A673 (cell line): ENCODE results near the gene SV2C. TPM values are rescaled to one million over a fixed set of nuclear protein-coding genes. Genes with fewer than 3 reads are reported as not detected.

Experiments
- BruUV-seq: library from RNA; stranded (reverse); fragments of 400-500 nt; replicated peaks from 2 replicates; lab custom pipeline; 2021; lab: Mats Ljungman, UMichigan
- CTCF ChIA-PET: fragments of 300-600 bp; sonication (Branson Sonifier 250); formaldehyde crosslinking; loops from one replicate; lab custom pipeline; 2022; ENCODE audit warnings: antibody characterized with exemption; lab: Charles Lee
- POLR2A ChIA-PET: fragments of 300-600 bp; sonication (Branson Sonifier 250); formaldehyde crosslinking; loops from one replicate; lab custom pipeline; 2022; ENCODE audit warnings: antibody characterized with exemption; ENCODE audit not compliant: low non-redundant PET; lab: Charles Lee
- DNase-seq: peaks from one replicate; pipeline ENCODE4 v3.0.0-alpha.2; 2015; ENCODE audit warnings: low spot score
- H3K27ac ChIP-seq: fragments of 200-600 bp; sonication (generic); 2 replicates; pipeline ENCODE4 v1.5.1; 2016; ENCODE audit warnings: mixed run types, low read depth, mild to moderate bottlenecking, mixed read lengths, antibody characterized with exemption, low read length; ENCODE audit not compliant: poor library complexity, severe bottlenecking
- H3K27me3 ChIP-seq: fragments of 200-600 bp; sonication (generic); replicated peaks from 2 replicates; pipeline ENCODE4 v1.6.1; 2017; ENCODE audit warnings: mixed run types, low read depth, mild to moderate bottlenecking, mixed read lengths, antibody characterized with exemption, low read length; ENCODE audit not compliant: insufficient read depth, poor library complexity
- H3K36me3 ChIP-seq: fragments of 200-600 bp; sonication (generic); 2 replicates; pipeline ENCODE4 v1.6.1; 2016; ENCODE audit warnings: mixed run types, mild to moderate bottlenecking, mixed read lengths, antibody characterized with exemption, low read length; ENCODE audit not compliant: insufficient read depth, poor library complexity, severe bottlenecking
- H3K4me1 ChIP-seq: fragments of 200-600 bp; sonication (generic); 2 replicates; pipeline ENCODE4 v1.6.1; 2017; ENCODE audit warnings: mixed run types, mild to moderate bottlenecking, mixed read lengths, antibody characterized with exemption, low read length; ENCODE audit not compliant: insufficient read depth, poor library complexity, severe bottlenecking
- H3K4me3 ChIP-seq: fragments of 200-600 bp; sonication (generic); 2 replicates; pipeline ENCODE4 v1.5.1; 2016; ENCODE audit warnings: low read depth, mixed run types, mild to moderate bottlenecking, mixed read lengths, low read length; ENCODE audit not compliant: poor library complexity, severe bottlenecking
- H3K9me3 ChIP-seq: fragments of 200-600 bp; sonication (generic); 2 replicates; pipeline ENCODE4 v1.6.1; 2016; ENCODE audit warnings: mixed run types, low read depth, mild to moderate bottlenecking, mixed read lengths, antibody characterized with exemption, low read length; ENCODE audit not compliant: poor library complexity, severe bottlenecking
- CTCF ChIP-seq: fragments of 300-800, 200-600 bp; sonication (generic); conservative IDR thresholded peaks from 2 replicates; pipeline ENCODE4 v1.5.1; 2017; ENCODE audit warnings: low read depth, mild to moderate bottlenecking, antibody characterized with exemption, low read length, moderate library complexity, mixed read lengths
- EZH2 ChIP-seq: fragments of 200-600 bp; sonication (generic); IDR thresholded peaks from 2 replicates; pipeline ENCODE4 v1.6.1; 2017; ENCODE audit warnings: borderline replicate concordance, low read depth, mild to moderate bottlenecking, mixed read lengths, antibody characterized with exemption, low read length; ENCODE audit not compliant: poor library complexity, severe bottlenecking
- intact Hi-C: fragments of 100-400 bp; cut with micrococcal nuclease; formaldehyde crosslinking; loops from one replicate; pipeline ENCODE4 v1.10.0; 2022; ENCODE audit not compliant: unreplicated experiment
- total RNA-seq: library from RNA; stranded (reverse); gene quantifications from 2 replicates; pipeline ENCODE4 v1.2.3, GENCODE V29; 2021

SV2C gene
- total RNA-seq, 1 experiment from 2014 or later: 3.1 TPM

- no peak overlapping the region for H3K27ac ChIP-seq
- H3K4me3 ChIP-seq: no peak overlapping the region
- BruUV-seq: no TSS peak
- H3K9me3 ChIP-seq: no peaks in the 10 kb centered on the region
- H3K4me1 ChIP-seq: no peaks in the 10 kb centered on the region
- ChIA-PET CTCF (interaction anchor here (0.6 kb wide), 1 partner anchor 65 kb away, joined by 3 read pairs; no protein-coding TSS in a partner anchor), POLR2A (no interaction called here)
- H3K36me3 ChIP-seq: no peaks in the 10 kb centered on the region
- TF ChIP-seq CTCF: no peak
- no peak for TF ChIP-seq EZH2
- intact Hi-C loops: no loop called here
- peaks cover 5% of the 10 kb centered on the region for H3K27me3 ChIP-seq
- no peak for DNase-seq
Observed at GRCh38 chr5:76113103-76113502, 29.9 kb downstream of the SV2C start.

- Histone ChIP-seq H3K36me3 (no peaks in the 10 kb centered on the region), H3K4me3 (no peak overlapping the region), H3K9me3 (no peaks in the 10 kb centered on the region), H3K4me1 (no peaks in the 10 kb centered on the region), H3K27me3 (no peaks in the 10 kb centered on the region), H3K27ac (no peak overlapping the region)
- BruUV-seq: no TSS peak
- ChIA-PET CTCF (interaction anchor here (0.6 kb wide), 1 partner anchor 10 kb away, joined by 3 read pairs; no protein-coding TSS in a partner anchor), POLR2A (no interaction called here)
- TF ChIP-seq EZH2 (no peak), CTCF (no peak)
- intact Hi-C loops: no loop called here
- DNase-seq: peak; percentile 18
Observed at GRCh38 chr5:76114179-76114851, 31.1 kb downstream of the SV2C start.

GRCh38 chr5:76125346-76125745, 42.2 kb downstream of the SV2C start:
- no TSS peak for BruUV-seq
- no peak overlapping the region for H3K27ac ChIP-seq
- no peak for TF ChIP-seq CTCF
- no peak for TF ChIP-seq EZH2
- no peaks in the 10 kb centered on the region for H3K9me3 ChIP-seq
- H3K36me3 ChIP-seq: no peaks in the 10 kb centered on the region
- no peaks in the 10 kb centered on the region for H3K4me1 ChIP-seq
- ChIA-PET POLR2A (no interaction called here), CTCF (no interaction called here)
- peaks cover 14% of the 10 kb centered on the region for H3K27me3 ChIP-seq
- intact Hi-C loops: no loop called here
- no peak for DNase-seq
- H3K4me3 ChIP-seq: no peak overlapping the region
